C4-2B (cell line): ENCODE measurements around the gene TLCD1.

Source experiments
- H3K27ac ChIP-seq: fragments of 450-650 bp; 2 replicates; pipeline ENCODE4 v1.5.1; 2017
- ZFX ChIP-seq: fragments of 450-650 bp; IDR thresholded peaks from 2 replicates; pipeline ENCODE4 v1.6.1; 2017
- TF ChIP-seq, protein P1 (sequence below): fragments of 450-650 bp; conservative IDR thresholded peaks from 2 replicates; pipeline ENCODE4 v1.5.1; 2017; ENCODE audit warnings: mild to moderate bottlenecking

The TLCD1 gene

DNA sequence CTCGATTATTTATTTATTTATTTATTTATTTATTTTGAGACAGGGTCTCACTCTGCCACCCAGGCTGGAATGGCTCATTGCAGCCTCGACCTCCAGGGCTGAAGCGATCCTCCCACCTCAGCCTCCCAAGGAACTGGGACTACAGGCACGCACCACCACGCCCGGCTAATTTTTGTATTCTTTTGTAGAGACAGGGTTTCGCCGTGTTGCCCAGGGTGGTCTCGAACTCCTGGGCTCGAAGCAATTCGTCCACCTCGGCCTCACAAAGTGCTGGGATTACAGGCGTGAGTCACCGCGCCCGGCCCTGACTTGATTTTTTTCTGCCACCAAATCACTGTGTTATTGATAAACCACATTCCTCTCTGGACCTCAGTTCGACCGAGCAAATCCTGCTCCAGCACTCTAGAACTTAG lies 7.0 kb downstream of the TLCD1 start:
- TF ChIP-seq, protein P1, sequence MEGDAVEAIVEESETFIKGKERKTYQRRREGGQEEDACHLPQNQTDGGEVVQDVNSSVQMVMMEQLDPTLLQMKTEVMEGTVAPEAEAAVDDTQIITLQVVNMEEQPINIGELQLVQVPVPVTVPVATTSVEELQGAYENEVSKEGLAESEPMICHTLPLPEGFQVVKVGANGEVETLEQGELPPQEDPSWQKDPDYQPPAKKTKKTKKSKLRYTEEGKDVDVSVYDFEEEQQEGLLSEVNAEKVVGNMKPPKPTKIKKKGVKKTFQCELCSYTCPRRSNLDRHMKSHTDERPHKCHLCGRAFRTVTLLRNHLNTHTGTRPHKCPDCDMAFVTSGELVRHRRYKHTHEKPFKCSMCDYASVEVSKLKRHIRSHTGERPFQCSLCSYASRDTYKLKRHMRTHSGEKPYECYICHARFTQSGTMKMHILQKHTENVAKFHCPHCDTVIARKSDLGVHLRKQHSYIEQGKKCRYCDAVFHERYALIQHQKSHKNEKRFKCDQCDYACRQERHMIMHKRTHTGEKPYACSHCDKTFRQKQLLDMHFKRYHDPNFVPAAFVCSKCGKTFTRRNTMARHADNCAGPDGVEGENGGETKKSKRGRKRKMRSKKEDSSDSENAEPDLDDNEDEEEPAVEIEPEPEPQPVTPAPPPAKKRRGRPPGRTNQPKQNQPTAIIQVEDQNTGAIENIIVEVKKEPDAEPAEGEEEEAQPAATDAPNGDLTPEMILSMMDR: no peak
- peak overlapping the region; percentile 98 for H3K27ac ChIP-seq

DNA sequence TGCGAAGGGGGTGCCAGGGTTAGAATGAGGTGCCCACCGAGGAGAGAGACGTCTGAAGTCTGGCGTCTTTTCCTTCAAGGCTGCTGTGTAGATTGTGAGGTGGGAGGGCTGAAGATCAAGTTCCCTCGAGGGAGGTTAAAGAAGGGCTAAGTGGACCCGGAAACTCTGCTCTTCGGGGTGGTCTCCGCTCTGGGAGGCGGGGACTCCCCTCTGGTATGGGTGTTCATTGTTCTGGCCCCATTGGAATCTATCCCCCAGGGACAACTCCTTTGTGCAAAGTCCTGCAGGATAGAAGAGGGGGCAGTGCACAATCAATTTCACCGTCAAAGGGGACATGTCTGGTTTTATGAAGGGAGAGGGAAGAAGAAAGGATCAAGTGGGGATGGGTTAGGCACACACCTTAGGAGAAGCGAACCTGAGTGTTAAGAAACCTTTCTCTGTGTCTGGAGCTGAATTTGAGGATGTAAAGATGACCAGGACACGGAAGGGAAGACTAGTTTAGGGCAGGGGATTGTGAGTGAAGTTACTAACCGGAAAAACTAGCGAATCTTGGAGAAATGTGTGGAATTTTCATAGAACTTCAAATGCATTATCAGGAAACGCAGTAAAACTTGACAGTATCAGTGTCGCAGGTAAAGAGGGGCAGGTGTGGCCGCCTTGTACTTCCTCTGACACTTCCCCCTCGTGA lies 7.6 kb downstream of the TLCD1 start:
- peak overlapping the region; percentile 98 for H3K27ac ChIP-seq
- TF ChIP-seq, protein P1: no peak
- no peak for TF ChIP-seq ZFX

DNA sequence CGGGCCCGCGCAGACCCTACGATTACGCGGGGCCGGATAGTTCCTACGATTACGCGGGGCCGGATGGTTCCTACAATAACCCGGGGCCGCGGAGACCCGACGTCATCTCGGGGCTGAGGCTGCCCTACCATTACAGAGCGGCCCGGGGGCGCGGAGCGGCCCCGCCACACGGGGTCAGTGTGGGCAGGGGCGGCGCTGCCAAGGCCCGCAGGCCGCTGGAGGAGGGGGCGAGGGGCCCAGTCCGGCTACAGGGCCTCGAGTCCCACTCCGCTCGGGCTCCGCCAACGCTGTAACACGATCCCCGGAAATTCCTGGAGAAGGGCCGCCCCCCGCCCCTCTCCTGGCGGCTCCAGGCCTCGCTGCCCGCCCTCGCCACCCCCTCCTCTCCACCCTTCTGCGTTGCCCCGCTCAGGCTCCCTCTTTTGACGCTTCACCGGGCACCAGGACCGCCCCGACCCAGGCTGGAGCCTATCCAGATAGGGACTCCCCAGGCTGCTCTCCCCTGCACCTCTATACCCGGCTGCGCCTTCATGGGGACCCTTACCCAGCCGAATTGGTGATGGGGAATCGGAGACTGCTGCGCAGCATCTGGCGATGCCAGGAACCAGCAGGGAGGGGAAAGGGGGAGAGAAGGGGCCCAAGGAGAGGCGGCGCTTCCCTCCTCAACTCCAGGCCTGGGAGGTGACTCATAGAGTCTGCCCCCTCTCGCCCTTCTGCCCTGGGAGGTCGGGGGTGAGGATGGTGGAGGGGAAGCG lies 8.3 kb downstream of the TLCD1 start, which contains the start of gene RAB34:
RAB34 (minus strand) TSS at position 291 of the 755 bp plus-strand sequence. CDS start 602 bp downstream, outside the sequence.
- no peak for TF ChIP-seq ZFX
- TF ChIP-seq, protein P1: no peak
- H3K27ac ChIP-seq: peak within 1 kb of the TSS; percentile 98

DNA sequence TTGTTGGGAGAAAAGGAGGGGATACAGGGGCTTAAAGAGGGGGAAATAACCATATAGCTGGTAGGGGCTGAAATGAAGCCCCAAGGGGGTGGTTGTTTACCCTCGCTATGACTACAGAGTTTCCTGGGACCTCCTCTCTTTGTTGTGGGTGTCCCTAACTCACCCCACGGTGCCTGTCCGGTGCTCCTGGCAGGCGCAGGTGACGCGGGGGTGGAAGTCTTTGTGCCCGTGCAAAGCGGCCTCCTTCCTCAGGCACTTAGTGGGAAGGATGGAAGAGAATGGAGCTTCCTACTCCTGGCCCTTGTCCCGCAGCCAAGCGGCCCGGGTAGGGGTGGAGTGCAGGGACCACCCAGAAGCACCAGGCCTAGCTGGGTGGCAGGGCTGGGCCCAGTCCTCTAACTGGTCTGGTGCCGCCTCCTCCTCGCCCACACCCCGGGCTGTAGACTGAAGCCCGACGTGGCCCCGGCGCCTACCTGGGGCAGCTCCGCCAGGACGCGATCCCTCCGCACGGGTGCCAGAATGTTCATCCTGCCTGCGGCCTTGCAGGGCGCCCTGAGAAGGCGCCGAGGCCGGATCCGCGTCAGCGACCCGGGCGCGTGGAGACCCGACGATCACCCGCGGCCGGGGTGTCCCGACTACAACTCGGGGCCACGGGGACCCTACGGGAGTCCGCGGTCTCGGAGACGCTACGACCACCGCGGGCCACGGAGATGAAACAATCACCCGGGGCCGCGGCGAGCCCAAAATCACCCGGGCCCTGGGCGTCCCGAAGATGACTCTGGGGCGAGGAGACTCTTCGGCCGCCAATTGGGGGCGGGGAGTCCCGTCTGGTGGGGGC lies 9.1 kb downstream of the TLCD1 start:
- no peak overlapping the region for H3K27ac ChIP-seq

DNA sequence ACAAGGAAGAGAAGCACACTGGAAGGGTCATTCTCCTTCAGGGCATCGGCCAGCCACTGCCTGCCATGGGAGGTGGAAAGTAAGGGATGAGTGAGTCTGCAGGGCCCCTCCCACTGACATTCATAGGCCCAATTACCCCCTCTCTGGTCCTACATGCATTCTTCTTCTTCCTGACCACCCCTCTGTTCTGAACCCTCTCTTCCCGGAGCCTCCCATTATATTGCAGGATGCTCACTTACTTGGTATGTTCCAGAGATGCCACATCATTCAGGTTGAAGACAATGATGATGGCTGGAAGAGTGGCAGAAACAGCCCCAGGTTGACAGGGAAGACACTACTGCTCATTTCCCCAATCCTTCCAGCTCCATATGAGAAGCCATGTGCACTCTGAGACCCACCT lies 10.8 kb downstream of the TLCD1 start:
- TF ChIP-seq, protein P1: no peak
- no peak for TF ChIP-seq ZFX
- no peak overlapping the region for H3K27ac ChIP-seq

More for the DNA sequence above, 9.1 kb downstream of the TLCD1 start:
- TF ChIP-seq, protein P1: no peak
- TF ChIP-seq ZFX: no peak

DNA sequence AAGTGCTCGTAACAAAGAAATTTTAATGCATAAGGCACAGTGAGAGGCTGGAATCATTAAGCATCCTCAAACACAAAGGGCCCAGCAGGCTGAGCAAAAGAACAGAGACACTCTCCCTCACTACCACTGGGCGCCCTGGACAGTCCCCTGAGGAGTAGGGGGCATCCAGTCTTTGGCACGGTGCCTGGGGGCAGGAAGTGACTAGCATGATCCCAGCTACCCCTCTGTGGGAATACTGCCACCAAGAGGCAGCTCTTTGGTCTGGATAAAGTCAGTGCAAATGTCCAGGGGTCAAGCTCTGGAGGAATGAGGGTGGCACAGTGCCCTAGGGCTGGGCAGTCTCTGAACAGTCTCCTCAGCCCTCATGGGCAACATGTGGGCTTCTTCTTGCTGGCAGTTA lies 11.8 kb downstream of the TLCD1 start:
- H3K27ac ChIP-seq: no peak overlapping the region
- TF ChIP-seq, protein P1: no peak
- TF ChIP-seq ZFX: no peak
